ENCODE measurements around the gene FAF1. TPM values are rescaled to one million over a fixed set of nuclear protein-coding genes. Genes with fewer than 3 reads are reported as not detected.

The FAF1 gene
- total and polyA plus RNA-seq, 2 donors (not counting 3 experiments of a cell fraction or from before 2014, with no cell fraction given): 9.0 to 57.6 TPM

- H3K4me1 ChIP-seq (ENCODE audit: control insufficient read depth, extremely low read depth, insufficient read depth, low read length): no peaks in the 10 kb centered on the region
- no peak for TF ChIP-seq JUN (IDR thresholded peaks at IDR 0.05; ENCODE audit: borderline replicate concordance, insufficient read depth, insufficient read length, low read depth)
- no peak for TF ChIP-seq CTCF (IDR thresholded peaks at IDR 0.05; ENCODE audit: extremely low read depth in 1 of 2, insufficient read depth in 1 of 2, low read depth in 1 of 2, low read length in 2 of 2)
- no peak for TF ChIP-seq MAX (IDR thresholded peaks at IDR 0.05; ENCODE audit: insufficient read depth, insufficient read length)
- TF ChIP-seq FOS (IDR thresholded peaks at IDR 0.05; ENCODE audit: borderline replicate concordance, insufficient read depth, low read length): no peak
- no peak for TF ChIP-seq EZH2 (IDR thresholded peaks at IDR 0.05; ENCODE audit: borderline replicate concordance, low read depth, low read length, severe bottlenecking)
- TF ChIP-seq MYC (IDR thresholded peaks at IDR 0.05; ENCODE audit: low read depth, low read length): no peak
- no peak for TF ChIP-seq GATA2 (IDR thresholded peaks at IDR 0.05; ENCODE audit: insufficient read depth, insufficient read length, low read depth, low read length)
- no peak for TF ChIP-seq POLR2AphosphoS5 (IDR thresholded peaks at IDR 0.05; ENCODE audit: insufficient read depth, low read depth, low read length)
- no peak for TF ChIP-seq POLR2A (IDR thresholded peaks at IDR 0.05; ENCODE audit: low read depth, low read length)
- H3K27me3 ChIP-seq (ENCODE audit: control insufficient read depth in 2 of 2, insufficient read depth in 2 of 2, low read length in 2 of 2): no peaks in the 10 kb centered on the region
- no peaks in the 10 kb centered on the region for H3K9me1 ChIP-seq (replicated peaks; ENCODE audit: control insufficient read depth, extremely low read depth, insufficient read depth, low read length)
- peaks cover 61% of the 10 kb centered on the region for H3K79me2 ChIP-seq (ENCODE audit: control insufficient read depth, insufficient read depth, low read length)
- H4K20me1 ChIP-seq (replicated peaks; ENCODE audit: control insufficient read depth, extremely low read depth, insufficient read depth, low read length): no peaks in the 10 kb centered on the region
- H3K27ac ChIP-seq (ENCODE audit: insufficient read depth, low read depth, low read length): no peak overlapping the region
- H3K4me2 ChIP-seq (ENCODE audit: insufficient read depth, low read length): no peak overlapping the region
- H3K9me3 ChIP-seq (replicated peaks; ENCODE audit: control insufficient read depth, insufficient read depth, low read length): no peaks in the 10 kb centered on the region
- ChIA-PET CTCF (no interaction called here), POLR2A (no interaction called here)
- no TSS peak for BruUV-seq (replicated peaks)
- H3K4me3 ChIP-seq (replicated peaks in 1 of 3; ENCODE audit: insufficient read depth in 1 of 3, low read depth in 1 of 3, low read length in 3 of 3): no peak overlapping the region
- dilution Hi-C loops (cut with MboI; ENCODE audit: extremely low pct_ligation_motif_present, low sequenced_read_pairs) (no loop called here), intact Hi-C loops (cut with micrococcal nuclease) (no loop called here)
- no peak overlapping the region for H3K9ac ChIP-seq (replicated peaks; ENCODE audit: extremely low read depth, insufficient read depth, low read length)
- H3K36me3 ChIP-seq (ENCODE audit: control insufficient read depth in 2 of 2, extremely low read depth in 1 of 2, insufficient read depth in 2 of 2, low read length in 2 of 2): no peaks in the 10 kb centered on the region
- no peak overlapping the region for H2AFZ ChIP-seq (ENCODE audit: low read depth, low read length)
- FAIRE-seq: no peak
- DNase-seq (ENCODE audit: low read depth, low spot score): no peak
Measured at GRCh38 chr1:50812346-50812745, 147.7 kb downstream of the FAF1 start.
